Hematopoietic multipotent progenitor cell treated with erythropoietin and hydrocortisone succinate and interleukin-3 and kit ligand, for 8 days (in vitro differentiated cells): ENCODE measurements around the gene SBNO1.
"Not testable (repeated sequence)": the region's sequence is repeated elsewhere in the genome, so short reads cannot be mapped to it uniquely, and the experiment has no call there.

Experiments used
- DNase-seq: peaks from one replicate; pipeline ENCODE4 v3.0.0-alpha.2; 2015

SBNO1 gene

DNA sequence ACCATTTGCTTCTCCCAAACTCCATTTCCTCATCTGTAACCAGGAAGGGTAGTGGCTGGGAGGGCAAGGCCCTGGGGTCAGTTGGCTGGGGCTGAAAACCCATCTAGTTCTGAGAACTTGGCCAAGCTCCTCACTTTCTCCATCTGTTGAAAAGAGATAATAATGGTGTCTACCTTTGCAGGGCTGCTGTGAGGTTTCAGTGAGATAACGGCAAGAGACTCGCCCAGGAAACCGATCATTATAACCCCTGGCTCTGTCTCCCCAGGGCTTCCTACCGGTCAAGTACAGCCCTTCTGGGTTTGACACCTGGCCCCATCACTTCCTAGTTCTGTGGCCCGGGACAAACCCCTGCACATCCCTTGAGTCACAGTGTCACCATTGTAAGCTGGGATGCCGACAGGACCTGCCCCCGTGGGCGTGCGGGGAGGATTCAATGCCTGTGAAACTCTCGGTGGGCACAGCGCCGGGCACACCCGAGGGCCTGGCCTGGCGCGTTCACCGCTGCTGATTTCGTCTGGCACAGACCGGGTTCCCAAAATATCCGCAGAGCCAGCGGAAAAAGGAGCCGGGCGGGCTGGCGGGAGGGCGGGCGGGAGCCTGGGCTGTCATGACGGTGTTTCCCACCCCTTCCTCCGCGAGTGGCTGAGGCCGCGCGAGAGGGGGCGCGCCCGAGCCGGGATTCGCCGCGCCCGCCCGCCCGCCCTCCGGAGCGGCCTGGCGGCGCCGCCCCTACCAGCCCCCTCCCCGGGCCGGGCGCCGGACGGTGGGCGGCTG lies 23.7 kb upstream of the SBNO1 start:
- DNase-seq = peak; percentile 95

DNA sequence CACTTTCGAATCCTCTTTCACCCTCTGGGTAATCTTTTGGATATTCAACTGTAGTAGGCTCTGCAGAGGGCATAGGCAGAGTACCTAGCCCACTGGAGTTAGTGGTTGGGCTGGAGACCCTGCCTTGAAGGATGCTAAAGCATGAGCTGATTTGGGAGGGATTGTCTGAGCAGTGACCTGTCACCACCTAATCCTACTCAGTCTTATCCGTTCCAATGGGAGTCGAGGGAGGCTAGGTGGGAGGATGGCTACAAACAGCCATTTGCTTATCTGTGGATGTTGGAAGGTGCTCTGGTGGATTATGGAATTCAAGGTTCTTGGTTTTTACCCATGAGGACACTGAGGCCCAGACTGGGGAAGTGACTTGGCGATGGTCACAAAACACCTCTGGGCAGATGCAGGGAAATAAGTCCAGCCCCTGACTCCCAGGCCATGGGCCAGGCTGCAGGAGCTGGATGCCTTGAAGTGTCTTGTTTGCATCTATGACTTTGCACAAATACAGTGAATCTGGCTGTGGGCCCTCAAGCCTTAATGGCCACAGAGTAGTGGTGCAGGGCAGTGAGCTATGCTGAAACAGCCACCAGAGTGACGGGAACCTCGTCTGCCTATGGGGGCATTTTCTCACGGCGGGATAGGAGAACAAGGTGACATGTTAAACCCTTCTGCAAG lies 23.0 kb upstream of the SBNO1 start:
- no peak for DNase-seq

DNA sequence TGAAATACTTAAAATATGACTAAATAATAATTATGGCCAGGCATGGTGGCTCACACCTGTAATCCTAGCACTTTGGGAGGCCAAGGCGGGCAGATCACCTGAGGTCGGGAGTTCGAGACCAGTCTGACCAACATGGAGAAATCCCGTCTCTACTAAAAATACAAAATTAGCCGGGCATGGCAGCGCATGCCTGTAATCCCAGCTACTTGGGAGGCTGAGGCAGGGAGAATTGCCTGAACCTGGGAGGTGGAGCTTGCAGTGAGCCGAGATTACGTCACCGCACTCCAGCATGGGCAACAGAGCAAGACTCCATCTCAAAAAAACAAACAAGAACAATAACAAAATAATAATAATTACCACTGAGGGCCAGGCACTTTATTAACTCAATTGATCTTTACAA lies 20.9 kb upstream of the SBNO1 start:
- not testable (repeated sequence) for DNase-seq

DNA sequence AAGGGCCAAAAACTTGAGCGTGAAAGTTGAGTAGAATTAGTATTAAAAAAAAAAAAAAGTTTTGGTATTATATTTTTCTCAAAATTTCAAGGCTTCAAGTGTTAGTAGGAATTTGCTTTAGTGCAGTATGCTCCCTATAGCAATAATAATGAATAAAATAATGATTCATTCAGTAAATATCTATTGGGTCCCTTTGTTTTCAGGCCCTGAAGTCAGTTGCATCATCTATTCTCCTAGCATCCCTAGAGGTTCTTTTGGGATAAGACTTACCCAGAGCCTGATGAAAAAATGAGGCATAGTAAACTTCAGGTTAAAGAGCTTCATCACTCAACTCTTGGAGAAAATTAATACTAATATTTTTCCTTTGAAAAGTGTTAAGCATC lies 20.3 kb upstream of the SBNO1 start:
- no peak for DNase-seq

GRCh38 chr12:123384318-123384993 lies 19.8 kb upstream of the SBNO1 start:
- no peak for DNase-seq

- DNase-seq = no peak
Observed at GRCh38 chr12:123382684-123383083, 18.0 kb upstream of the SBNO1 start.

DNA sequence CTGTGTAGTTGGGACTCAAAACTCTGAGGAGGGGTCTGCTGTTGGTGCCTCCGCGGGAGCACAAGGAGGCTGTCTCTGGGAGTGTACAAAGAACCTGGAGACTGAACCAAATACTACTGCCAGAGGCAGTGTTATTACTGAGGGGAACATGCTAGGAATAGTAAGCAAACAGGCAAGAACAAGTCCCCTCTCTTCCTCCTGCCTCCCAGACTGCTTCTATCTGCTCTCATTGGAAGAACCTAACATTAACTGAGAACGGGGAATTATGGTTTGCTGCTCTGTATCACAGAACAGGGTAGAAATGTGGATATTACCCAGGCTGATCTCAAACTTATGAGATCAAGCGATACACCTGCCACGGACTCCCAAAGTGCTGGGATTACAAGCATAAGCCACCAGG lies 14.7 kb upstream of the SBNO1 start:
- no peak for DNase-seq

- DNase-seq = not testable (repeated sequence)
Observed at GRCh38 chr12:123372415-123372814, 7.8 kb upstream of the SBNO1 start.

DNA sequence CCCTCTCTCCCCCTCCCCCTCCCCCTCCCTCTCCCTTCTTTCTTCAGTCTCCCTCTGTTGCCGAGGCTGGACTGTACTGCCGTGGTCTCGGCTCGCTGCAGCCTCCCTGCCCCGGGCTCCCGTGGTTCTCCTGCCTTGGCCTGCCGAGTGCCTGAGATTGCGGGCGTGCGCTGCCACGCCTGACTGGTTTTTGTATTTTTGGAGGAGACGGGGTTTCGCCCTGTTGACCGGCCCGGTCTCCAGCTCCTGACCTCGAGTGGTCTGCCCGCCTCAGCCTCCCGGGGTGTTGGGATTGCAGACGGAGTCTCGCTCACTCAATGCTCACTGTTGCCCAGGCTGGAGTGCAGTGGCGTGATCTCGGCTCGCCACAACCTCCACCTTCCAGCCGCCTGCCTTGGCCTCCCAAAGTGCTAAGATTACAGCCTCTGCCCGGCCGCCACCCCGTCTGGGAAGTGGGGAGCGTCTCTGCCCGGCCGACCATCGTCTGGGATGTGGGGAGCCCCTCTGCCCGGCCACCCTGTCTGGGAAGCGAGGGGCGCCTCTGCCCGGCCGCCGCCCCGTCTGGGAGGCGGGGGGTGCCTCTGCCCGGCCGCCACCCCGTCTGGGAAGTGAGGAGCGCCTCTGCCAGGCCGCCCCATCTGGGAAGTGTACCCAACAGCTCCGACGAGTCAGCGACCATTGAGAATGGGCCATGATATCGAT lies 7.2 kb upstream of the SBNO1 start:
- DNase-seq = not testable (repeated sequence)

GRCh38 chr12:123369229-123369628 lies 4.6 kb upstream of the SBNO1 start:
- peak; percentile 56 for DNase-seq

- DNase-seq = not testable (repeated sequence)
Observed at GRCh38 chr12:123368431-123368830, 3.8 kb upstream of the SBNO1 start.

- DNase-seq = no peak
Observed at GRCh38 chr12:123367511-123367910, 2.9 kb upstream of the SBNO1 start.

- peak; percentile 98 for DNase-seq
Observed at GRCh38 chr12:123365025-123365917, 624 bp upstream of the SBNO1 start.

GRCh38 chr12:123363740-123364531 lies 711 bp downstream of the SBNO1 start:
- DNase-seq = no peak

DNA sequence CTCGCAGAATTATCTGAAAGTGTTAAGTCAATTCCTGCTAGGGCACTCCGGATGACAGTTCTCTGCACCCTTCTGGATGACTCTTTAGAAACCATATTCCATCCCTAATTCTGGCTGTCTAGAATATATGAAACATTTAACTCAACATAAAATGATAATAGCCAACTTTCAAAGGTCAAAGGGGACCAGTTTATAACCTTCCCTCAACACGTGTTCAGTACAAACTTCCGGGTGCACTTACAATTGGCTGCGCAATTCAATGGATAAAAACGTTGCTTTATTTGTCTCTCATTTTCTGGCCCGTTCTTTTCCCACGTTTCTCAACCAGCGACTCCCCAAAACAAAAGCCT lies 1.3 kb downstream of the SBNO1 start:
- peak; percentile 63 for DNase-seq

DNA sequence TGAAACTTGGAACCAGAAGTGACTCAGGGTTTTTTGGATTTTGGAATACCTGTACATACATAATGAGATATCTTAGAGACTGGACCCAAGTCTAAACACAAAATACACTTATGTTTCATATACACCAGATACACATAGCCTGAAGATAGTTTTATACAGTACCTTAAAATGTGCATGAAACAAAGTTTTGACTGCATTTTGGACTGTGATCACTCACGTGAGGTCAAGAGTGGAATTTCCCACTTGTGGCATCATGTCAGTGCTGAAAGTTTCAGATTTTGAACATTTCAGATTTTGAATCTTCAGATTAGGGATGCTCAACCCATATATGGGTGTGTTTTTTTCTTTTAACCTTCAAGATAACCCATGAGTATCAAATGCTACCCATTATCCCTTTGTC lies 6.6 kb downstream of the SBNO1 start:
- DNase-seq = no peak

DNA sequence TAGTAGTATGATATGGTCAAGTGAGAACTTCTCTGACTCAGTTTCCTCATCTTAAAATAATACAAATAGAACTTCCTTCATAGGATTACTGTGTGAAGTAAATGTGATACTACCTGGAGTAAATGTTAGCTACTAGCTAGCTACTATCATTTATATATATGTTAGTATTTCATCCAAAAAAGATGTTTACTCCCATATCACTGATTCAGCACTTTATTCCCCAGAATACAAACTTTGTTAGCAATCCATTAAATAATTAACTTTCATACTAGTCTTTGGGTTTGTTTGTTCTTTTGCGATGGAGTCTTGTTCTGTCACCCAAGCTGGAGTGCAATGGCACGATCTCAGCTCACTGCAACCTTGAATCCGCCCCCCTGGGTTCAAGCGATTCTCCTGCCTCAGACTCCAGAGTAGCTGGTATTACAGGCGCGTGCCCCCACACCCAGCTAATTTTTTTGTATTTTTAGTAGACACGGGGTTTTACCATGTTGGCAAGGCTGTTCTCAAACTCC lies 8.4 kb downstream of the SBNO1 start:
- DNase-seq = no peak

DNA sequence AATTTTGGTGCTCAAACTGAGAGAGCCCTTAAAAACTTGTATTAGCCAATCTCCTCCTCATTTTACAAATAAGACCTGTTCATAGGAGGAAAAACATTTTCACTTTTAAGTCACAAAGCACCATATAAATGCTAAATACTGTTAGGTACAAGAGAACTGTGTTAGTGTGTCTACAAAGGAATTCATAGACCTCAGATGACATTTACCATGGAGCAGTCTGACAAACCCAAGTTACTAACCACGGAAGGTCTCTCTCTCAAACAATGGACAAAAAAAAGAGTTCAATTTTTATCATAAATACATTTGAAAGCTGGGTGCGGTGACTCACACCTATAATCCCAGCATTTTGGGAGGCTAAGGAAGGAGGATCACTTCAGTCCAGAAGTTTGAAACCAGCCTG lies 10.0 kb downstream of the SBNO1 start:
- DNase-seq = no peak

DNA sequence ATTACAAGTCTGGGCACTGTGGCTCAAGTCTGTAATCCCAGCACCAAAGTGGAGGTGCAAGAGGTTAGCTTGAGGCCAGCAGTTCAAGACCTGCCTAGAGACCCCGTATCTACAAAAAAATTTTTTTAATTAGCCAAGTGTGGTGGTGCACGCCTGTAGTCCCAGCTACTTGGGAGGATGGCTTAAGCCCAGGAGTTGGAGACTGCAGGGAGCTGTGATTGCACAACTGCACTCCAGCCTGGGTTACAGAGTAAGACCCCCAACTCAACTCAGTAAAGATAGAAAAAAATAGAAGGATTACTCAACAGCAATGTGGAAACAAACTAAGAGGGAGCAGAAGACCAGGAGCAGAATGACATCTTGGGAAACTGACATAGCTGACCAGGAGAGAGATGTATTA lies 13.3 kb downstream of the SBNO1 start:
- DNase-seq = no peak

DNA sequence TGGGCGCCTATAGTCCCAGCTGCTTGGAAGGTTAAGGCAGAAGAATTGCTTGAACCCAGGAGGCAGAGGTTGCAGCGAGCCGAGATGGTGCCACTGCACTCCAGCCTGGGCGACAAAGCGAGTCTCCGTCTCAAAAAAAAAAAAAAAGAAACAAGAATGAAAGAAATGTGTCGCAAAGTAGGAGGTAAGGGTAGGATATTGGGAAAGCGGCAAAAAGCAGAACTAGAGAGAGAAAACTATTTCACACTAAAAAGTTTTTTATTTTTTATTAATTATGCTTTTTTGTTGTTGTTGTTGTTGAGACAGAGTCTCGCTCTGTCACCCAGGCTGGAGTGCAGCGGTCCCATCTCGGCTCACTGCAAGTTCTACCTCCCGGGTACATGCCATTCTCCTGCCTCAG lies 17.7 kb downstream of the SBNO1 start:
- DNase-seq = no peak

DNA sequence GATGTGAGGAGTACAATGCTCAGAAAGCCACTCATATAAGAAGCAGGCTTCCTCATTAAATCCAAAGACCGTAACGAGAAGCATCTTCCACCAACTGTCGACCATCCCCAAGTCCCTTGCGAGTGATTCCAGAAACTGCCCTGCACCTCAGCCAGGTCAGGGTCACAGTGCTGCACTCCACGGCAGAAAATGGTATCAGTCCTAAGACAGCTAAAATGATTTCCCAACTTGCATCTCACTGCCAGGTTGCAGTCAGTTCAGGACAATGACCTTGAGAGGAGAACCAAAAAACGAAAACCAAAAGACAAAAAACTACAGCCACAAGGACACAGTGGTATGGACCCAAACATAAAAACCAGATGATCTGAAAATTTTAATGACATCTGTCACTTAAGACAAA lies 20.6 kb downstream of the SBNO1 start:
- DNase-seq = no peak
